Prostate gland (tissue), 2 donors: ENCODE data around the gene DCC.

ENCODE experiments used
- CTCF ChIP-seq, 4 experiments: fragments of 200-600 bp in 2 of 4; fragments of 450-650 bp in 2 of 4; sonication (generic) in 2 of 4; IDR thresholded peaks; 1 replicate in 3 of 4; 2 replicates in 1 of 4; pipeline ENCODE4 v1.5.1; 2016 to 2019; ENCODE audit warnings: antibody characterized with exemption in 4 of 4, mild to moderate bottlenecking in 2 of 4, moderate library complexity in 2 of 4
- POLR2A ChIP-seq: fragments of 450-650 bp; IDR thresholded peaks from one replicate; pipeline ENCODE4 v1.6.1; 2016; ENCODE audit warnings: antibody characterized with exemption, mild to moderate bottlenecking

- TF ChIP-seq CTCF (IDR thresholded peaks at IDR 0.05): no peak
- no peak for TF ChIP-seq POLR2A
Measured at GRCh38 chr18:52950155-52950554, 610.2 kb downstream of the DCC start.
